H1 (cell line): ENCODE data around the gene C1orf174. TPM values are rescaled to one million over a fixed set of nuclear protein-coding genes. Genes with fewer than 3 reads are reported as not detected.

ENCODE experiments used
- CTCF ChIA-PET: fragments of 300-600 bp; sonication (Branson Sonifier 250); formaldehyde crosslinking; loops from one replicate; lab custom pipeline; 2021; ENCODE audit not compliant: partially characterized antibody; lab: Charles Lee
- POLR2A ChIA-PET: fragments of 300-600 bp; sonication (Branson Sonifier 250); formaldehyde crosslinking; loops from one replicate; lab custom pipeline; 2021; ENCODE audit warnings: inconsistent platforms; ENCODE audit not compliant: partially characterized antibody; lab: Charles Lee
- DNase-seq, 2 experiments: peaks; one replicate each; pipeline versions ENCODE4 v3.0.0 to v3.0.0-alpha.2; 2010 to 2022; ENCODE audit warnings: low spot score in 2 of 2, low read depth in 1 of 2, mixed read lengths in 1 of 2
- FAIRE-seq: peaks from 2 replicates; lab custom pipeline; 2011; peaks lifted over from hg19 to GRCh38; lab: Jason Lieb, UNC
- H2AFZ ChIP-seq: 2 replicates; pipeline ENCODE4 v1.8.1; 2012; ENCODE audit warnings: low read length, inconsistent platforms
- H2AK5ac ChIP-seq: 2 replicates; pipeline ENCODE4 v1.6.1; 2013; ENCODE audit warnings: low read depth, low read length
- H2BK120ac ChIP-seq: replicated peaks from 2 replicates; pipeline ENCODE3; 2013; ENCODE audit warnings: low read depth, low read length, inconsistent platforms
- H2BK12ac ChIP-seq: 2 replicates; pipeline ENCODE4 v1.6.1; 2013; ENCODE audit warnings: low read depth, low read length
- H2BK15ac ChIP-seq: 2 replicates; pipeline ENCODE4 v1.6.1; 2013; ENCODE audit warnings: low read length
- H2BK20ac ChIP-seq: 2 replicates; pipeline ENCODE4 v1.6.1; 2013; ENCODE audit warnings: low read length
- H2BK5ac ChIP-seq: 2 replicates; pipeline ENCODE4 v1.6.1; 2013; ENCODE audit warnings: low read depth, low read length
- H3K14ac ChIP-seq: 2 replicates; pipeline ENCODE4 v1.6.1; 2013; ENCODE audit warnings: inconsistent platforms; ENCODE audit not compliant: insufficient read length
- H3K18ac ChIP-seq: 2 replicates; pipeline ENCODE4 v1.6.1; 2013; ENCODE audit warnings: low read length; ENCODE audit errors: extremely low read depth
- H3K23ac ChIP-seq: 2 replicates; pipeline ENCODE4 v1.6.1; 2013; ENCODE audit warnings: inconsistent platforms; ENCODE audit not compliant: insufficient read length
- H3K23me2 ChIP-seq: 2 replicates; pipeline ENCODE4 v1.6.1; 2013; ENCODE audit warnings: low read depth, low read length
- H3K27ac ChIP-seq: 2 replicates; pipeline ENCODE4 v1.6.1; 2011; ENCODE audit warnings: low read depth, low read length, inconsistent platforms
- H3K27me3 ChIP-seq, 4 experiments: replicated peaks in 1 of 4; 1 replicate in 1 of 4; 2 replicates in 3 of 4; pipeline versions ENCODE4 v1.6.1 to v1.8.1; 2011 to 2013; ENCODE audit warnings: low read length in 3 of 4, mild to moderate bottlenecking in 3 of 4, inconsistent platforms in 2 of 4, mixed read lengths in 2 of 4, moderate library complexity in 1 of 4; ENCODE audit not compliant: control insufficient read depth in 3 of 4, insufficient read depth in 3 of 4; ENCODE audit errors: extremely low read depth in 1 of 4
- H3K36me3 ChIP-seq, 4 experiments: 2 replicates each; pipeline versions ENCODE4 v1.6.1 to v1.8.1; 2011 to 2013; ENCODE audit warnings: mild to moderate bottlenecking in 4 of 4, low read length in 3 of 4, moderate library complexity in 2 of 4, control low read depth in 1 of 4, inconsistent platforms in 1 of 4; ENCODE audit not compliant: insufficient read depth in 4 of 4, control insufficient read depth in 2 of 4
- H3K4ac ChIP-seq: replicated peaks from 2 replicates; pipeline ENCODE3; 2013; ENCODE audit warnings: low read length, low read depth, mixed read lengths, inconsistent platforms; ENCODE audit not compliant: insufficient read length
- H3K4me1 ChIP-seq, 4 experiments: replicated peaks in 1 of 4; 1 replicate in 1 of 4; 2 replicates in 3 of 4; pipeline versions ENCODE4 v1.6.1 to v1.8.1; 2011 to 2013; ENCODE audit warnings: low read length in 3 of 4, inconsistent platforms in 2 of 4, mixed read lengths in 1 of 4; ENCODE audit not compliant: insufficient read depth in 4 of 4, control insufficient read depth in 3 of 4
- H3K4me2 ChIP-seq, 2 experiments: 2 replicates each; pipeline versions ENCODE4 v1.6.1 to v1.8.1; 2011 to 2013; ENCODE audit warnings: low read depth in 2 of 2, low read length in 2 of 2, control low read depth in 1 of 2, inconsistent platforms in 1 of 2, mild to moderate bottlenecking in 1 of 2; ENCODE audit not compliant: insufficient read depth in 1 of 2
- H3K4me3 ChIP-seq, 4 experiments: fragments of 200-600, 300-600 bp in 1 of 4; sonication (generic), shearing (Covaris generic), sonication (Bioruptor Twin) in 1 of 4; 2 replicates each; pipeline versions ENCODE4 v1.5.1 to v1.8.1; 2011 to 2016; ENCODE audit warnings: low read length in 4 of 4, low read depth in 3 of 4, control low read depth in 2 of 4, inconsistent platforms in 2 of 4, mild to moderate bottlenecking in 2 of 4, mixed read lengths in 1 of 4, moderate library complexity in 1 of 4; ENCODE audit not compliant: insufficient read depth in 2 of 4; ENCODE audit errors: extremely low read depth in 1 of 4
- H3K56ac ChIP-seq: replicated peaks from 2 replicates; pipeline ENCODE3; 2013; ENCODE audit warnings: low read depth, mild to moderate bottlenecking, mixed read lengths, low read length, inconsistent platforms; ENCODE audit not compliant: insufficient read length
- H3K79me1 ChIP-seq: 2 replicates; pipeline ENCODE4 v1.6.1; 2013; ENCODE audit warnings: low read depth, low read length, control low read depth
- H3K79me2 ChIP-seq, 2 experiments: 2 replicates each; pipeline versions ENCODE4 v1.6.1 to v1.8.1; 2012 to 2013; ENCODE audit warnings: low read length in 2 of 2, mild to moderate bottlenecking in 2 of 2, inconsistent platforms in 1 of 2; ENCODE audit not compliant: insufficient read depth in 2 of 2, control insufficient read depth in 1 of 2
- H3K9ac ChIP-seq, 4 experiments: replicated peaks in 1 of 4; 1 replicate in 1 of 4; 2 replicates in 3 of 4; pipeline versions ENCODE4 v1.6.1 to v1.8.1; 2011 to 2013; ENCODE audit warnings: low read depth in 3 of 4, low read length in 3 of 4, control low read depth in 2 of 4, mild to moderate bottlenecking in 2 of 4, moderate library complexity in 2 of 4, inconsistent platforms in 1 of 4; ENCODE audit errors: extremely low read depth in 1 of 4
- H3K9me3 ChIP-seq, 2 experiments: 2 replicates each; pipeline versions ENCODE4 v1.6.1 to v1.8.1; 2012 to 2013; ENCODE audit warnings: mild to moderate bottlenecking in 2 of 2, moderate library complexity in 2 of 2, control low read depth in 1 of 2, inconsistent platforms in 1 of 2, low read depth in 1 of 2, low read length in 1 of 2, mixed read lengths in 1 of 2; ENCODE audit not compliant: insufficient read depth in 2 of 2
- H4K20me1 ChIP-seq, 2 experiments: replicated peaks in 1 of 2; 2 replicates each; pipeline versions ENCODE3 to v1.8.1; 2011 to 2013; ENCODE audit warnings: inconsistent platforms in 2 of 2, low read length in 2 of 2, mild to moderate bottlenecking in 1 of 2; ENCODE audit not compliant: insufficient read depth in 2 of 2, control insufficient read depth in 1 of 2
- H4K5ac ChIP-seq: 2 replicates; pipeline ENCODE4 v1.6.1; 2013; ENCODE audit warnings: low read length, low read depth, mixed read lengths, inconsistent platforms; ENCODE audit not compliant: insufficient read length
- H4K8ac ChIP-seq: 2 replicates; pipeline ENCODE4 v1.8.0; 2013; ENCODE audit warnings: mild to moderate bottlenecking, moderate library complexity, low read length, inconsistent platforms; ENCODE audit not compliant: insufficient read depth; ENCODE audit errors: extremely low read depth
- H4K91ac ChIP-seq: replicated peaks from 2 replicates; pipeline ENCODE3; 2013; ENCODE audit warnings: low read length, mixed read lengths, inconsistent platforms; ENCODE audit not compliant: insufficient read length
- WGBS, 2 experiments: shearing (Covaris generic) in 1 of 2; methylation state at CpG; one replicate each; pipeline versions ENCODE4 v1.1.6 to v1.1.7; 2013 to 2015; ENCODE audit warnings: low lambda C conversion rate in 2 of 2, mixed read lengths in 2 of 2, inconsistent platforms in 1 of 2, low coverage in 1 of 2, missing lambda C conversion rate in 1 of 2; ENCODE audit not compliant: insufficient replicate concordance in 2 of 2, insufficient coverage in 1 of 2, insufficient read length in 1 of 2; ENCODE audit errors: extremely low coverage in 1 of 2, missing lambda C conversion rate in 1 of 2; 5-methylcytosine and 5-hydroxymethylcytosine counted together
- polyA plus RNA-seq, 7 experiments: library from polyadenylated mRNA; depleted of rRNA in 3 of 7; stranded (reverse) in 5 of 7; unstranded in 2 of 7; fragments of >200 nt in 5 of 7; fragments of 200-250 nt in 2 of 7; gene quantifications; 1 replicate in 5 of 7; 2 replicates in 1 of 7; 4 replicates in 1 of 7; pipeline versions ENCODE4 v1.2.1 to v1.2.3, GENCODE V29; 2011 to 2013; ENCODE audit warnings: missing spikeins in 2 of 7, mixed read lengths in 2 of 7
- total RNA-seq: library from RNA; stranded (reverse); fragmentation: NEBNext Ultra II Directional; extraction: Animal tissue kit (Norgen Biotek cat#: 25700); gene quantifications from 2 replicates; pipeline ENCODE4 v1.2.1, GENCODE V29; 2021

C1orf174 gene
- total and polyA plus RNA-seq, 2 of the 8 experiments (the other 6 are each of a cell fraction or from before 2014, with no cell fraction given): 28.4 to 32.4 TPM

DNA sequence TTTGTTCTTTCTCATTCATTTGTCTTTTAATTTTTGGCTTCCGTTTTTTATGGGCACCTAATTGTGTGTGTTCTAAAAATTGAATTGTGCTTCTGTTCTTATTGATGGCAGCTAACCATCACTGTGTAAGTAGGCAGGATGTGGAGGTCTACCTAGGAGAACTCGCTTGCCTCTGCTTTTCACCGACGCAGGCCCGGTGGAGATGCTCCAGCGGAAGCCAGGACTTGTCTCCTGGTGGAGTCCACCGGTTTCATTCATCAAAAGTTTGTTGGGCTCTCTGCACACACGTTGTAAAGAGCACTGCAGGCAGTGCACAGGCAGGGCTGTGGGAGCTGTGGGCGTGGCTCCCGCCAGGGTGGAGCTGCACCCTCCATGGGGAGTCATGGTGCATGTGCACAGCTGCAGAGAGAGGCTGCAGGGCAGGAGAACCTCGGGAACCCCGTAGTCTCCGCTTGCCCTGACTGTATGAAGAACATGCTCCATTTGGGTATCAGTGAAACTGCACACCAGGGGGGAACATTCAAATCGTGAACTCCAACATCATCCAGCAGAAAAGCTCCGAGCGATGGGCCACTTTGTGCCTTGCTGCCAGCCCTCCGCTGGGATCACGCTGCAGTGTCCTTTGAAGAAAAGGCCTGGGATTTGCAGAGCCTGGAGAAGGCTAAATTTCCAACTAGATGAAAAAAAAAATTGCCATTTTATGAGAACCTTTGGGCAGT lies 6.0 kb upstream of the C1orf174 start:
- H4K5ac ChIP-seq: no peak overlapping the region
- 0 out of 2 replicates have a peak overlapping the region, but pooled peaks have one; percentile 46 for H2BK15ac ChIP-seq
- FAIRE-seq (no peak), DNase-seq (no peak)
- 92% methylated on average over 15 of the region's 18 CpGs; no CpG with 5 or more reads in 1 of the 2 experiments for WGBS, 2 experiments
- no peaks in the 10 kb centered on the region for H3K9me3 ChIP-seq
- H3K23ac ChIP-seq: no peak overlapping the region
- peak overlapping the region; percentile 45; the same call in 1 of the 2 replicates for H4K8ac ChIP-seq
- H3K79me2 ChIP-seq: no peaks in the 10 kb centered on the region
- no peak overlapping the region for H2BK120ac ChIP-seq
- peaks cover 0 to 12% (median 4%) of the 10 kb centered on the region in 4 experiments; a peak in 3 of 7 replicates for H3K4me1 ChIP-seq
- POLR2A ChIA-PET: interaction anchor here (1.6 kb wide), 1 partner anchor 48 kb away, joined by 3 read pairs; no protein-coding TSS in a partner anchor
- no peaks in the 10 kb centered on the region for H3K27me3 ChIP-seq
- H3K23me2 ChIP-seq: peaks cover under 1% of the 10 kb centered on the region; the same call in 1 of the 2 replicates
- H3K56ac ChIP-seq: no peak overlapping the region
- H3K79me1 ChIP-seq: no peaks in the 10 kb centered on the region; the same call in 1 of the 2 replicates
- H3K4me2 ChIP-seq: no peak overlapping the region
- H3K36me3 ChIP-seq: no peaks in the 10 kb centered on the region
- no peak overlapping the region for H3K14ac ChIP-seq
- no peak overlapping the region for H2AK5ac ChIP-seq
- H2BK12ac ChIP-seq: 0 out of 2 replicates have a peak overlapping the region, but pooled peaks have one; percentile 17
- no peak overlapping the region for H4K91ac ChIP-seq
- no peak overlapping the region for H2BK20ac ChIP-seq
- H4K20me1 ChIP-seq: no peaks in the 10 kb centered on the region
- no peak overlapping the region for H3K4me3 ChIP-seq
- CTCF ChIA-PET: interaction anchor here (0.6 to 1.4 kb wide), 3 partner anchors 9 to 921 kb away, joined by 3 to 5 read pairs (median 4); no protein-coding TSS in a partner anchor
- no peak overlapping the region for H3K18ac ChIP-seq
- H2AFZ ChIP-seq: no peak overlapping the region
- H3K4ac ChIP-seq: no peak overlapping the region
- no peak overlapping the region for H2BK5ac ChIP-seq
- no peak overlapping the region for H3K9ac ChIP-seq
- no peak overlapping the region for H3K27ac ChIP-seq
